C4-2B (cell line): ENCODE results near the gene CHRFAM7A.
"Not testable (repeated sequence)": the region's sequence is repeated elsewhere in the genome, so short reads cannot be mapped to it uniquely, and the experiment has no call there.

ENCODE experiments used
- CTCF ChIP-seq: fragments of 450-650 bp; conservative IDR thresholded peaks from 2 replicates; pipeline ENCODE4 v1.5.1; 2017; ENCODE audit warnings: mild to moderate bottlenecking
- ZFX ChIP-seq: fragments of 450-650 bp; IDR thresholded peaks from 2 replicates; pipeline ENCODE4 v1.6.1; 2017

DNA sequence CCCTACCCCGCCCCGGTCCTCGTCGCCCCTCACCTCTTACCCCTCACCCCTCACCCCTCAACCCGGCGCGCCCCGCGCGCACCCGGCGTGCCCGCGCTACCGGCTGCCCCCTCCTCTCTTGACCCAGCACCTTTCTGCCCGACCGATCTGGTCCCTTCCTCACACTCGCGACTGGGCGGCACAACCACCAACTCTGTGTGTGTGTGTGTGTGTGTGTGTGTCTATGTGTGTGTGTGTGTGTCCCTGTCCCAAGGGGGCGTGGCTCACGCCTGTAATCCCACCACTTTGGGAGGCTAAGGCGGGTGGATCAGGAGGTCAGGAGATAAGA, 288 bp upstream of the CHRFAM7A start:
- not testable (repeated sequence) for TF ChIP-seq CTCF, ZFX
